Muscle layer of duodenum (tissue), 2 donors: ENCODE measurements around the gene CYSTM1.

Source experiments
- H3K27ac ChIP-seq: one replicate; pipeline ENCODE4 v1.7.0; 2013; ENCODE audit warnings: mild to moderate bottlenecking, low read length
- H3K27me3 ChIP-seq: one replicate; pipeline ENCODE4 v1.7.0; 2013; ENCODE audit warnings: low read depth, mild to moderate bottlenecking, control low read depth, low read length
- H3K36me3 ChIP-seq, 2 donors: one replicate each; pipeline ENCODE4 v1.7.0; 2013; ENCODE audit warnings: low read length in 2 of 2, control low read depth in 1 of 2, mild to moderate bottlenecking in 1 of 2; ENCODE audit not compliant: insufficient read depth in 2 of 2, control insufficient read depth in 1 of 2
- H3K4me1 ChIP-seq, 2 donors: one replicate each; pipeline ENCODE4 v1.7.0; 2013; ENCODE audit warnings: low read length in 2 of 2, mild to moderate bottlenecking in 2 of 2, control low read depth in 1 of 2, moderate library complexity in 1 of 2; ENCODE audit not compliant: insufficient read depth in 2 of 2, control insufficient read depth in 1 of 2
- H3K4me3 ChIP-seq, 2 donors: one replicate each; pipeline ENCODE4 v1.7.0; 2013; ENCODE audit warnings: low read length in 2 of 2, low read depth in 1 of 2, mild to moderate bottlenecking in 1 of 2
- H3K9me3 ChIP-seq, 2 donors: one replicate each; pipeline ENCODE4 v1.7.0; 2013; ENCODE audit warnings: low read length in 2 of 2, control low read depth in 1 of 2, mild to moderate bottlenecking in 1 of 2; ENCODE audit not compliant: control insufficient read depth in 1 of 2
- donor health status: healthy.

Gene CYSTM1

GRCh38 chr5:140165101-140165922 lies 9.7 kb upstream of the CYSTM1 start:
- Histone ChIP-seq H3K4me1 (no peaks in the 10 kb centered on the region), H3K27me3 (no peaks in the 10 kb centered on the region), H3K9me3 (no peaks in the 10 kb centered on the region), H3K27ac (peak overlapping the region; percentile 58), H3K4me3 (no peak overlapping the region), H3K36me3 (no peaks in the 10 kb centered on the region)

DNA sequence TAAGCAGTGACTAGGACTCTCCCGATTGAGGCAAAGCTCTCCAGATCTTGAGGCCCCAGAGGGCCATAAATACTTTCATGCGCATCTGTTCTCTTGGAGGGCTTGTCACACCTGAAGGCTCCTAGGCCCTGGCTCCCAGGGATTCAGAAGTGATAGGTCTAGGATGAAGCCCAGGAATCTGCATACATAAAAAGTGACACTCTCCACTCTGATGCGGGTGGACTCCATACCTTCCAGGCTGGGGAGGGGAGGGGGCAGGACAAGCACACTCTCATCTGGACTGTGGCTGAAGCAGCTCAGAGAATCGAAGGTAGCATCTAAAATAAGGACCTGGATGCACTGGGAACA lies 9.1 kb upstream of the CYSTM1 start:
- no peaks in the 10 kb centered on the region for H3K4me1 ChIP-seq
- no peak overlapping the region for H3K4me3 ChIP-seq
- no peak overlapping the region for H3K27ac ChIP-seq
- no peaks in the 10 kb centered on the region for H3K27me3 ChIP-seq
- no peaks in the 10 kb centered on the region for H3K9me3 ChIP-seq
- H3K36me3 ChIP-seq: no peaks in the 10 kb centered on the region

- Histone ChIP-seq H3K27ac (no peak overlapping the region), H3K27me3 (no peaks in the 10 kb centered on the region), H3K36me3 (no peaks in the 10 kb centered on the region), H3K9me3 (no peaks in the 10 kb centered on the region), H3K4me3 (no peak overlapping the region), H3K4me1 (no peaks in the 10 kb centered on the region)
Observed at GRCh38 chr5:140166911-140167310, 8.1 kb upstream of the CYSTM1 start.

GRCh38 chr5:140168371-140168770 lies 6.6 kb upstream of the CYSTM1 start:
- no peak overlapping the region for H3K4me3 ChIP-seq
- H3K36me3 ChIP-seq: no peaks in the 10 kb centered on the region
- H3K4me1 ChIP-seq: no peaks in the 10 kb centered on the region
- H3K9me3 ChIP-seq: no peaks in the 10 kb centered on the region
- no peaks in the 10 kb centered on the region for H3K27me3 ChIP-seq
- H3K27ac ChIP-seq: no peak overlapping the region

- no peak overlapping the region for H3K4me3 ChIP-seq
- H3K36me3 ChIP-seq: no peaks in the 10 kb centered on the region
- no peak overlapping the region for H3K27ac ChIP-seq
- peaks cover under 1 to 1% of the 10 kb centered on the region in 2 donors for H3K4me1 ChIP-seq
- no peaks in the 10 kb centered on the region for H3K9me3 ChIP-seq
- no peaks in the 10 kb centered on the region for H3K27me3 ChIP-seq
Observed at GRCh38 chr5:140169410-140169809, 5.6 kb upstream of the CYSTM1 start.

- Histone ChIP-seq H3K27me3 (no peaks in the 10 kb centered on the region), H3K27ac (no peak overlapping the region), H3K4me3 (no peak overlapping the region), H3K4me1 (peaks cover 4 to 15% of the 10 kb centered on the region in 2 donors), H3K9me3 (no peaks in the 10 kb centered on the region), H3K36me3 (no peaks in the 10 kb centered on the region)
Observed at GRCh38 chr5:140172483-140172882, 2.5 kb upstream of the CYSTM1 start.

DNA sequence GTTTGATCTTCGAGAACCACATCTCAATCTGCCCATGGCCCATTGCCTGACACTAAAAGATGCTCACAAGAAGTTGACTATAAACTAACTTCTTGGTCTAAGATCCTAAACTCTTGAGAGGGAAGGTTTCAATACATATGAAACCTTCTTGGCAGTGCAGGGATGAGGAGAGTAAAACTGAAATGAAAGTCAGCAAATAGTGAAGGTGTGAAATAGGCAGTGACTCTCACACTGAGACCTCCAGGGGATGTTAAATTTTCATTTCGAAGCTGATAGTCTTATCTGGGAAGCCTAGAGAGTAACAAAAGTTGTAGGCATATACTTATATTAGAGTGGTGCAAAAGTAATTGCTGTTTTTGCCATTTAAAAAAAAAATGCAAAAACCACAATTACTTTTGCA lies 974 bp upstream of the CYSTM1 start:
- H3K36me3 ChIP-seq: no peaks in the 10 kb centered on the region
- H3K9me3 ChIP-seq: no peaks in the 10 kb centered on the region
- H3K27me3 ChIP-seq: no peaks in the 10 kb centered on the region
- no peak overlapping the region for H3K27ac ChIP-seq
- H3K4me3 ChIP-seq: peak overlapping the region in 1 of 2 donors; percentile 77
- peaks cover 8 to 24% of the 10 kb centered on the region in 2 donors for H3K4me1 ChIP-seq

- H3K27me3 ChIP-seq: no peaks in the 10 kb centered on the region
- no peaks in the 10 kb centered on the region for H3K9me3 ChIP-seq
- H3K36me3 ChIP-seq: no peaks in the 10 kb centered on the region
- H3K4me1 ChIP-seq: peaks cover 15 to 34% of the 10 kb centered on the region in 2 donors
- peak overlapping the region; percentile 77 to 78 for H3K4me3 ChIP-seq
- H3K27ac ChIP-seq: peak overlapping the region; percentile 98
Observed at GRCh38 chr5:140175367-140176030, 511 bp downstream of the CYSTM1 start.

DNA sequence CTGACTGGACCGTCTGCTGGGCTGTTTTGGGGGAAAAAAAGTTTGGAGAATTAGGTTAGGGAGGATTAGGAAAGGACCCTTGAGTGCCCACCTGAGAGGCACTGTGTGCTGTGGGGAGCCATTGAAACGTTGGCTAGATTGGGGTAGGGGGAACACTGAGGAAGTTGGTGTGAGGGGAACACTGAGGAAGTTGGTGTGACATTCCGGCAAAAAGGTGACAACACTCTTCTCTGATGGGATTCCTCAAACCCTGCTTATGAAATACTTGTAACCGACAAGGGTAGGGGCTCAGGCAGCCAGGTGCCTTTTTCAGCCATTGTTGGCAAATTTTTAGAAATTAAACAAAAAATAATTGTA lies 1.0 kb downstream of the CYSTM1 start:
- Histone ChIP-seq H3K27me3 (no peaks in the 10 kb centered on the region), H3K27ac (peak overlapping the region; percentile 98), H3K9me3 (no peaks in the 10 kb centered on the region), H3K4me3 (peak overlapping the region; percentile 77 to 78), H3K4me1 (peaks cover 20 to 39% of the 10 kb centered on the region in 2 donors), H3K36me3 (no peaks in the 10 kb centered on the region)

- Histone ChIP-seq H3K4me1 (peaks cover 34 to 54% of the 10 kb centered on the region in 2 donors), H3K27ac (peak overlapping the region; percentile 85)
Observed at GRCh38 chr5:140178086-140178410, 3.1 kb downstream of the CYSTM1 start.

GRCh38 chr5:140178482-140179116 lies 3.6 kb downstream of the CYSTM1 start:
- no peaks in the 10 kb centered on the region for H3K36me3 ChIP-seq
- no peak overlapping the region for H3K27ac ChIP-seq
- H3K9me3 ChIP-seq: no peaks in the 10 kb centered on the region
- H3K4me3 ChIP-seq: no peak overlapping the region
- no peaks in the 10 kb centered on the region for H3K27me3 ChIP-seq
- H3K4me1 ChIP-seq: peaks cover 40 to 60% of the 10 kb centered on the region in 2 donors

More at GRCh38 chr5:140178086-140178410, 3.1 kb downstream of the CYSTM1 start:
- H3K27me3 ChIP-seq: no peaks in the 10 kb centered on the region
- H3K36me3 ChIP-seq: no peaks in the 10 kb centered on the region
- H3K4me3 ChIP-seq: no peak overlapping the region
- no peaks in the 10 kb centered on the region for H3K9me3 ChIP-seq
